ENCODE data around the gene CCDC110. TPM values are rescaled to one million over a fixed set of nuclear protein-coding genes. Genes with fewer than 3 reads are reported as not detected.

Gene CCDC110
- total and polyA plus RNA-seq, 9 of the 15 experiments (the other 6 are each of a cell fraction or from before 2014, with no cell fraction given), result 0.04 to 0.35 (median 0.07) TPM; not detected in 4

GRCh38 chr4:185425647-185426352, 45.7 kb downstream of the CCDC110 start, which contains the start of gene UFSP2 (continued):
- no peak for TF ChIP-seq ATF6 (CRISPR knock-in tag; IDR thresholded peaks at IDR 0.05)
- no peak for TF ChIP-seq SMARCE1 (IDR thresholded peaks at IDR 0.05)
- no peak for TF ChIP-seq MCM5 (IDR thresholded peaks at IDR 0.05; ENCODE audit: low read depth)
- peak in 1 of 2 experiments; percentile 65; a peak in 1 of 4 replicates for TF ChIP-seq ZNF639 (CRISPR knock-in tag; conservative IDR thresholded peaks at IDR 0.05 in 1 of 2, IDR thresholded peaks at IDR 0.05 in 1 of 2)
- TF ChIP-seq ZBTB1 (CRISPR knock-in tag; IDR thresholded peaks at IDR 0.05; ENCODE audit: borderline replicate concordance, low read depth), result 0 out of 2 replicates have a peak, but pooled peaks have one; percentile 55
- peak; percentile 87 for TF ChIP-seq POLR2G (IDR thresholded peaks at IDR 0.05; ENCODE audit: low read depth, low read length)
- peak; percentile 78 for TF ChIP-seq RBM22 (IDR thresholded peaks at IDR 0.05; ENCODE audit: low read depth, low read length, poor library complexity, severe bottlenecking)
- no peak for TF ChIP-seq ZNF551 (CRISPR knock-in tag; IDR thresholded peaks at IDR 0.05)
- TF ChIP-seq ZNF511 (CRISPR knock-in tag; IDR thresholded peaks at IDR 0.05), result peak; percentile 81
- peak in 1 of 2 experiments; percentile 95; a peak in 2 of 4 replicates for TF ChIP-seq CSDE1 (IDR thresholded peaks at IDR 0.05)
- TF ChIP-seq ZNF316 (IDR thresholded peaks at IDR 0.05), result no peak
- no peak for TF ChIP-seq SREBF2 (CRISPR knock-in tag; IDR thresholded peaks at IDR 0.05)
- TF ChIP-seq NR3C1 (CRISPR knock-in tag; IDR thresholded peaks at IDR 0.05), result no peak
- no peak for TF ChIP-seq ZNF184 (CRISPR knock-in tag; IDR thresholded peaks at IDR 0.05)
- no peak for TF ChIP-seq NFE2L1 (tag; IDR thresholded peaks at IDR 0.05; ENCODE audit: borderline replicate concordance, low read depth)
- TF ChIP-seq ETS2 (tag; IDR thresholded peaks at IDR 0.05; ENCODE audit: borderline replicate concordance, poor library complexity, severe bottlenecking), result no peak
- TF ChIP-seq PTRF (tag; IDR thresholded peaks at IDR 0.05), result no peak
- no peak for TF ChIP-seq CAMTA2 (CRISPR knock-in tag; conservative IDR thresholded peaks at IDR 0.05)
- TF ChIP-seq WHSC1 (IDR thresholded peaks at IDR 0.05; ENCODE audit: low read length), result no peak
- peak; percentile 73; the same call in 1 of the 2 replicates for TF ChIP-seq SOX6 (IDR thresholded peaks at IDR 0.05)
- TF ChIP-seq XRCC5 (IDR thresholded peaks at IDR 0.05; ENCODE audit: low read depth, low read length), result peak; percentile 68; the same call in 1 of the 2 replicates
- no peak for TF ChIP-seq CBX8 (IDR thresholded peaks at IDR 0.05; ENCODE audit: borderline replicate concordance, extremely low read depth, low read depth, low read length, poor library complexity, severe bottlenecking)
- peak; percentile 39; the same call in 1 of the 2 replicates for TF ChIP-seq TARDBP (IDR thresholded peaks at IDR 0.05)
- peak; percentile 95 for TF ChIP-seq MAX (CRISPR knock-in tag; IDR thresholded peaks at IDR 0.05)

All from K562 (cell line).